HL-60 (cell line): ENCODE results near the gene NEBL.

Experiments used
- DNase-seq, 2 experiments: peaks; one replicate each; pipeline ENCODE4 v3.0.0-alpha.2; 2010 to 2020; ENCODE audit warnings: low read depth in 1 of 2, low spot score in 1 of 2
- H3K27ac ChIP-seq: fragments of 250-450 bp; sonication (Bioruptor Pico); replicated peaks from 2 replicates; pipeline ENCODE4 v1.5.1; 2020; ENCODE audit warnings: mild to moderate bottlenecking, moderate library complexity
- H3K27me3 ChIP-seq: fragments of 250-450 bp; sonication (Bioruptor Pico); 2 replicates; pipeline ENCODE4 v1.5.1; 2021; ENCODE audit warnings: mild to moderate bottlenecking, moderate library complexity; ENCODE audit not compliant: insufficient read depth, poor library complexity, severe bottlenecking
- H3K4me3 ChIP-seq: replicated peaks from 2 replicates; pipeline ENCODE4 v1.5.1; 2011; ENCODE audit warnings: mild to moderate bottlenecking, control low read depth, low read length; ENCODE audit not compliant: insufficient read depth
- CTCF ChIP-seq: IDR thresholded peaks from one replicate; pipeline ENCODE4 v1.5.1; 2011; ENCODE audit warnings: low read length, control low read depth, inconsistent platforms; ENCODE audit not compliant: insufficient read depth
- GABPA ChIP-seq: IDR thresholded peaks from 2 replicates; pipeline ENCODE4 v1.6.1; 2012; ENCODE audit warnings: low read depth
- POLR2AphosphoS5 ChIP-seq: IDR thresholded peaks from 2 replicates; pipeline ENCODE4 v1.6.1; 2012; ENCODE audit warnings: low read depth
- REST ChIP-seq: IDR thresholded peaks from 2 replicates; pipeline ENCODE4 v1.6.1; 2012; ENCODE audit warnings: low read depth; ENCODE audit not compliant: insufficient replicate concordance
- SPI1 ChIP-seq: IDR thresholded peaks from 2 replicates; pipeline ENCODE4 v1.6.1; 2012; ENCODE audit warnings: low read depth, mild to moderate bottlenecking, borderline replicate concordance

The NEBL gene

GRCh38 chr10:20776384-20777118 is 120.6 kb downstream of the NEBL start:
- H3K27me3 ChIP-seq: no peaks in the 10 kb centered on the region
- no peak for DNase-seq
- H3K4me3 ChIP-seq: no peak overlapping the region
- TF ChIP-seq CTCF: no peak
- TF ChIP-seq GABPA: no peak
- no peak for TF ChIP-seq REST
- no peak for TF ChIP-seq POLR2AphosphoS5
- peak; percentile 67; the same call in 1 of the 2 replicates for TF ChIP-seq SPI1
- no peak overlapping the region for H3K27ac ChIP-seq

- no peak for DNase-seq
- no peak overlapping the region for H3K4me3 ChIP-seq
Measured at GRCh38 chr10:20771051-20771450, 126.1 kb downstream of the NEBL start.

More at GRCh38 chr10:20771051-20771450, 126.1 kb downstream of the NEBL start:
- Histone ChIP-seq H3K27ac (no peak overlapping the region), H3K27me3 (no peaks in the 10 kb centered on the region)
- TF ChIP-seq REST: no peak
- no peak for TF ChIP-seq CTCF
- TF ChIP-seq POLR2AphosphoS5: no peak
- TF ChIP-seq GABPA: no peak
- no peak for TF ChIP-seq SPI1
